Hematopoietic multipotent progenitor cell treated with erythropoietin and hydrocortisone succinate and interleukin-3 and kit ligand, for 6 days (in vitro differentiated cells): Measurements from ENCODE around the gene CSNK1E.

ENCODE experiments used
- DNase-seq: peaks from one replicate; pipeline ENCODE4 v3.0.0-alpha.2; 2015

CSNK1E gene

DNA sequence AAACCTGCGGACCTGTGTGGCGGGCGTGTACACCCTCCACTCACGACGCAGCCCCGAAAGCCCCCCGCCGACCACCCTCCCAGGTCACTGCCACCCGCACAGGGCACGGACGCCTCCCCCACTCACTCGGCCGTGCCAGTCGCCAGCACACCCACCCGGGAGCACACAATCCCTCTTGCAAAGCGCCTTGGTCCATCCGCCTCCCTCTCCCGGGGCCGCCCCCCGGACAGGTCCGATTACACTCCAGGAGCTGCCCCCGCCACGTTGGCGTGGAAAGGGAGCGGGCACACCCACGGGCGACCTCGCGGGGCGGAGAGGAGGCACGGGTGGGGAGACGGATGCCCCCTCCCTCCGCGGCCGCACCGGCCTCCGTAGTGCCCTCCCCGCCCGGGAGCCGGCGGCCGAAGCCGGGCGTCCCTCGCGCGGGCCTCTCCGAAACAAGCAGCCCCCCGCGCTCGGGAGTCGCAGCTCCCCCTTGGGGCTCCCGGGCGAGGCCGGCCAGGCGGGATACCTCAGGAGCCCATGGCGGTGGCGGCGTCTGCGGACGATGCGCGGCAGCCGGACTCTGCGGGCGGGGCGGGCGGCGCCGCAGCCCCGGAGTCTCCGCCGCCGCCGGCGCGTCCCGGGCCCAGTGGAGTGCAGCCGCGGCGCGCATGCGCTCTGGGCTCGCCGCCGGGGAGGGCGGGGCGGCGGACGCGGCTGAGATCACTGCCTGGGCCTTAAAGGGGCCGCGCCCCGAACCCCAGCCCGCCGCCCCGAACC lies 44.7 kb downstream of the CSNK1E start, which contains the start of gene TMEM184B:
Gene TMEM184B, minus strand, starts transcription at position 638 of the 762 bp plus-strand sequence. CDS start 25,049 bp downstream, outside the sequence.
- peak; percentile 84 for DNase-seq

DNA sequence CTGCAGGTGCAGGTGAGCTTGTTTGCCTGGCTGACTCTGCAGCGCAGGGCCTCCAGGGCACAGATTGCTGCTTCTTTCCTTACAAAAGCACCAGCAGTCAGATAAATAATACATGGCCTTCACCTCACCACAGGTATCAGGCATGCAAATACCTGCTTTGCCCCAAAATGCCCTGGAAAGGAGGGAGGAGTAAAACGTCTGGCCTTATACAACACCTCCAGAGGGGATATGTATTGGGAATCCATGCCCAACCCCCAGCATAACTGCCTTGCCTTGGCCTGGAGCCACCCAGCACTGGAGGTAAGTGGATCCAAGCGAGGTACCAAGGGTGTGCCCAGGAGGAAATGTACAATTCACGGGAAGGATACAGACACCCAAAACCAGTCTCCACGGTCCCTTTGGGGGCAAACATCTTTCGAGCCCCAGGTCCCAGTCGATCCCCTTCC lies 45.3 kb downstream of the CSNK1E start:
- DNase-seq: peak; percentile 31

GRCh38 chr22:38271101-38271500 lies 46.1 kb downstream of the CSNK1E start:
- DNase-seq: no peak

DNA sequence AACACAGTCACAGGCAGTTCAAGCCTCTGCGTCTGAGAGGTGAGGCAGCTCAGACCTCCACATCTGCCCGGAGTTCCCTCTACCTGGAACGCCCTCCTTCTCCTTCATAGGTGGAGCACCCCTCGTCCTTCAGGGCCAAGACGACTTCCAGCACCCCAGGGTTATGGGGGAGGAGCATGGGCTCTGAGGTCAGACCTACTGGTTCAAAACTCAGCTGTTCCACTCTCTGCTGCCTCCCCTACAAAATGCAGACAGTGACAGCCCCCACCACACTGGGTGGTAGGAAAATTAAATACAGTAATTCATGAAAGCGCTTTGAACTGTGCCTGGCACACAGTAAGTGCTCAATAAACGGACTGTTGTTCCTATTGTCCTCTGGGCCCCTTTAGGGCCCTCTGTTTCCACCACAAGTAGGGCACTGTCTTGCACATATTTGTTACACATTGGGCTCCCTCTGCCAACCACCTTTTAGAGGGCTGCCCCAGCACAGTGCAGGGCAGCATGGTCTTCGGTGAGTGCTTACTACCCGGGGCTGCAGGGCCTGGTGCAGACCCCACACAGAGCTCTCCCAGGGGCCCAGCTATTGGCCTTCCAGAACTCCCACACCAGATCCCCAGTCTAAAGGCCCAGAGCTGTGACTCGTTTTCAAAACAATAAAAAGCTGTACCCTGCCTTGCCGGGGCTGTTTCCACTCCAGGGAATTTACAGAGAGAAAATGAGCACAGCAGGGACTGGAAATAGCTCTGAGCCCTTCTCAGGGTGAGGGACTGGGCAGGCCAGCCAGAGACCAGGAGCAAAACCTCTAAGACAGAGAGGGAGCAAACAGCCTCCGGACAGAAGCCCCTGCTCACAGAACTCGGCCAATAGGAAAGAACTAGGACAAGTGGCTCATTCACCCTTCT lies 46.9 kb downstream of the CSNK1E start:
- DNase-seq: no peak

DNA sequence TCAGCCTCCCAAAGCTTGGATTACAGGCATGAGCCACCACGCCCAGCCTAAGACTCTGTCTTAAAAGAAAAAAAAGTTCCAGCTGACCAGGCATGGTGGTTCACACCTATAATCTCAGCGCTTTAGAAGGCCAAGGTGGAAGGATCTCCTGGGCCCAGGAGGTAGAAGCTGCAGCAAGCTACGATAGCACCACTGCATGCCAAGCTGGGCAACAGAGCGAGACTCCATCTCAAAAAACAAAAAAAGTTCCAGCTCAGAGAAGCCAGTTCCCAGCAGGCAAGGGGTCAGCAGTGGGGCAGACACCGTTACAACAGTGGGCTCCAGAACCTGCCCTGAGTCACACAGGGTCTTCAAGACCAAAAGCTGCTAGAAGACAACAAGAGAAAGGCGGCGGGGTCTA lies 47.8 kb downstream of the CSNK1E start:
- DNase-seq: no peak

DNA sequence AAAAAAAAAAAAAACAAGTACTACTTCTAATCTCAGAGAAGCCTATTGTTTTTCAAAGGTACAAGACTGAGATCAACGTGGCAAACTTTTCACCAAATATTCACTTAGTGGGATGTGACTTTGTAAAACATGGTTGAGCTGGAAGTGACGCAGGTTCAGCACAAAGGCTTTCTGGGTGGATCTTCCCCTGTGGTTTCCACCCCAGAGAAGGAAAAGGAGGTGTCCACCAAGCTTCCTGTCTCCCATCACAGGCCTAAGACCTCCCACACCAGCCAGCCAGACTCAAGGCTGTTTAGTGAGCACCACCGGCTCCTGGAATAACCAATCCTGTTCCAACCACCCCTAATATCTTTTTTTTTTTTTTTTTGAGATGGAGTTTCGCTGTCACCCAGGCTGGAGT lies 50.1 kb downstream of the CSNK1E start:
- peak; percentile 79 for DNase-seq

- DNase-seq: peak; percentile 88
Measured at GRCh38 chr22:38266120-38266519, 51.1 kb downstream of the CSNK1E start.

- DNase-seq: no peak
Measured at GRCh38 chr22:38264322-38264843, 52.9 kb downstream of the CSNK1E start.

- peak; percentile 70 for DNase-seq
Measured at GRCh38 chr22:38262051-38262795, 55.0 kb downstream of the CSNK1E start.

- no peak for DNase-seq
Measured at GRCh38 chr22:38260761-38261681, 56.2 kb downstream of the CSNK1E start.

- no peak for DNase-seq
Measured at GRCh38 chr22:38259370-38259769, 57.9 kb downstream of the CSNK1E start.

DNA sequence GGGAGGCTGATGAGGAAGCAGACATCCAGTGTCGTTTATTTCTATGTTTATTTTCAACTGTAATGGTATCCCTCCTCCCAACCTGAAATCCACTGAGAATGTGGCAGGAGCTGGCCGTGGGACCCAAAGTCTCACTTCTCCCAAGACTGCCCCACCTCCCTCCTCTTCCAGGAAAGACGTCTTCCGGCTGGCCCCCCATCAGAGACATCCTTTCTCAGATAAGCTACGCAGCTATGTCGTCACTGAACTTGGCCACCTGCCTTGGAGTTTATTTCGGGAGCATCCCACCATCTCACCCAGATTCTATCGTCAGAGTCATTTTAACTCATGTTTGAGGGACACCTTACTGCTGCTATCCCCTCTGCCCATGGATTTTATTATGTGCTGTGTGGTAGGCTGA lies 58.3 kb downstream of the CSNK1E start:
- no peak for DNase-seq

GRCh38 chr22:38257650-38258250 lies 59.5 kb downstream of the CSNK1E start:
- DNase-seq: no peak

- no peak for DNase-seq
Measured at GRCh38 chr22:38257181-38257580, 60.1 kb downstream of the CSNK1E start.

GRCh38 chr22:38255697-38256096 lies 61.5 kb downstream of the CSNK1E start:
- no peak for DNase-seq

- no peak for DNase-seq
Measured at GRCh38 chr22:38251341-38251692, 65.9 kb downstream of the CSNK1E start.

- no peak for DNase-seq
Measured at GRCh38 chr22:38250643-38251340, 66.4 kb downstream of the CSNK1E start.

GRCh38 chr22:38249803-38250642 lies 67.2 kb downstream of the CSNK1E start:
- DNase-seq: no peak

GRCh38 chr22:38249301-38249700 lies 67.9 kb downstream of the CSNK1E start:
- DNase-seq: no peak

- no peak for DNase-seq
Measured at GRCh38 chr22:38248280-38248679, 69.0 kb downstream of the CSNK1E start.
